Subcutaneous abdominal adipose tissue (tissue), 5 donors: ENCODE data around the gene RTBDN.

ENCODE experiments used
- H3K27ac ChIP-seq: one replicate; pipeline ENCODE4 v1.7.0; 2013; ENCODE audit warnings: low read depth, mild to moderate bottlenecking, inconsistent platforms, low read length, moderate library complexity
- H3K27me3 ChIP-seq, 5 donors: one replicate each; pipeline ENCODE4 v1.7.0; 2013; ENCODE audit warnings: low read length in 5 of 5, inconsistent platforms in 1 of 5; ENCODE audit not compliant: control insufficient read depth in 5 of 5, insufficient read depth in 4 of 5
- H3K36me3 ChIP-seq, 5 donors: one replicate each; pipeline ENCODE4 v1.7.0; 2013; ENCODE audit warnings: low read length in 5 of 5; ENCODE audit not compliant: control insufficient read depth in 5 of 5, insufficient read depth in 5 of 5
- H3K4me1 ChIP-seq, 5 donors: one replicate each; pipeline ENCODE4 v1.7.0; 2013; ENCODE audit warnings: low read length in 5 of 5, mild to moderate bottlenecking in 3 of 5, moderate library complexity in 1 of 5; ENCODE audit not compliant: control insufficient read depth in 5 of 5, insufficient read depth in 5 of 5
- H3K4me3 ChIP-seq, 5 donors: one replicate each; pipeline ENCODE4 v1.7.0; 2013; ENCODE audit warnings: low read length in 5 of 5, low read depth in 1 of 5
- H3K9ac ChIP-seq, 5 donors: one replicate each; pipeline ENCODE4 v1.7.0; 2013; ENCODE audit warnings: low read length in 5 of 5, mild to moderate bottlenecking in 4 of 5, moderate library complexity in 3 of 5
- H3K9me3 ChIP-seq, 5 donors: one replicate each; pipeline ENCODE4 v1.7.0; 2013; ENCODE audit warnings: low read length in 5 of 5; ENCODE audit not compliant: control insufficient read depth in 5 of 5
- donor health status: healthy.
- donor health status: healthy.
- donor health status: healthy.
- donor health status: healthy.
- donor health status: healthy.

Gene RTBDN

DNA sequence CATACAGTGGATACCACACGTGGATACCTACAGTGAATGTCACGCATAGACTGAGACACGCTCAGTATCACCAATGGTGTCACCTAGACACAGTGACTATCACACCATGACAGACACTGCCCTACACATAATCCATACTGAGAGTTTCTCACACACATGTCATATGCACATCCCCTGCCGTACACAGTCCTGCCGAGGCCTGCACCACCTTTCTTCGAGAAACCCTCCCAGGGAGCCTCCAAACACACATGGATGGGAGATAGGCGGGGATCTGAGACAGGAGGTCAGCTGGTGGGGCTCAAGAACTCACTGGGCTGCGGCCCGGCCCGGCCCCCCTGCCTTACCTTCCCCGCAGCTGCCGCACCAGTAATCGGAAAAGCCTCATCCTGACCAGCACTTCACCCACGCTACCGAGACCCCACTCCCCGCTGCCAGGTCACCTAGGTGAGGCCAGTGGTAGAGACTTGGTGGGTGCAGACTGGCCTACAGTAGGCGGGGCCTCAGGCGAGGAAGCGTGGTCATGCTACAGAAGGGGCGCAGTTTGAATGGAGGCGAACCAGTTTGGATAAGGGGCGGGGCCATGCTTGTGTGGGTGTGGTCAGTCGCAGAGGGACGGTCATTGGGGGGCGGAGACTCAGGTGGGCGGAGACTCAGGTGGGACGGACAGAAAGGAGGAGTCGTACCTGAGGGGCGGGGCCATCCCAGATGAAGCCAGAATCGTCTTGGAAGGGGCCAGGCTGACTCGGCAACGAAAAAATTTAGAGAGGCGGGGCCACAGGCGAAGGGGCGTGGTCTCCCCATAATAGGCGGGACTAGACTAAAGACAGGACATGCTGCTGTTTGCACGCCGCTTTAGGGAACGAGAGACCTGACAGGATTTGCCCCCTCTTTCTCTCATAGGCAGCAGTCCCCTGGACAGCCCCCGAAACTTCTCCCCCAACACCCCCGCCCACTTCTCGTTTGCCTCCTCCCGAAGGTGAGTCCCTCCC, 6.0 kb upstream of the RTBDN start:
- peak overlapping the region in 1 of 5 donors; percentile 20 for H3K4me3 ChIP-seq
- peaks cover 0 to 24% (median 16%) of the 10 kb centered on the region in 5 donors for H3K4me1 ChIP-seq
- H3K9me3 ChIP-seq: no peaks in the 10 kb centered on the region
- H3K27ac ChIP-seq: no peak overlapping the region
- peaks cover 31 to 79% (median 69%) of the 10 kb centered on the region in 5 donors for H3K27me3 ChIP-seq
- no peak overlapping the region for H3K9ac ChIP-seq
- H3K36me3 ChIP-seq: no peaks in the 10 kb centered on the region

DNA sequence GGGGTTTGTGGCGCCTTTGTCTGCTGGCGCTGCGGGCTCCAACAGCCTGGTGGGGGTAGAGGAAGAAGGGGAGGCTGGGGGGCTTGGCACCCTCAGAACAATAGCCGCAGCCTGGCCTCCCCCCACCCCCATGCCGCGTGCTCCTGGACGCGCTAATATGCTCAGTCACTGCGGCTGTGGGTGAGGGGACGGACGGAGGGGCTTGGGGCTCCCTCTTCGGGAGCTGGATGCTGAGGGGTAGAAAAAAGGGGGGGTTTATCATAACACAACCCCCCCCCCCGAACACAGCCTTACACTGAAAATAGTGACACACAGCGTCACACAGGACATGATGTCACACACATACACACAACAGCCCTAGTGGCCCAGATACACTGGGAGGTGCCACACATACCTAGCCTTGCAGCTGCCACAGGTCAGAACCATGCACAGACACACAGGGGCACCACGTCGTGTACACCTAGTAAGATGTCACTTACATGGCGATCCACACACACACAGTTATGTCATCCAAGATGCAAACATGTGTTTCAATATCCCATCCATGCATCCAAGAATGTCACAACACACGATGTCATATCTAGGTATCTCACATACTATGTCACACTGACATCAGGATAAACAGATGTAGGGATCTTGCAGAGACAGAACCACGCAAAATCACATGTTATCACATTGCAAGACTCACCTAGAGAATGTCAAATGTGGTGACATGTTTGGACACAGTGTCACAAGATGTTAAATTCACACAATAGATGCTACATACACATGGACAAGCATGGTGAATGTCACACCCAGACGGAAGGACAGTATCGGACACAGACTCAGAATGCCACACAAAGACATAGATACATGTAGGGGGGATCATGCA, 4.7 kb upstream of the RTBDN start:
- Histone ChIP-seq H3K4me3 (no peak overlapping the region), H3K9ac (no peak overlapping the region), H3K9me3 (no peaks in the 10 kb centered on the region), H3K36me3 (no peaks in the 10 kb centered on the region), H3K27me3 (peaks cover 37 to 87% (median 79%) of the 10 kb centered on the region in 5 donors), H3K4me1 (peaks cover 0 to 28% (median 19%) of the 10 kb centered on the region in 5 donors), H3K27ac (no peak overlapping the region)

DNA sequence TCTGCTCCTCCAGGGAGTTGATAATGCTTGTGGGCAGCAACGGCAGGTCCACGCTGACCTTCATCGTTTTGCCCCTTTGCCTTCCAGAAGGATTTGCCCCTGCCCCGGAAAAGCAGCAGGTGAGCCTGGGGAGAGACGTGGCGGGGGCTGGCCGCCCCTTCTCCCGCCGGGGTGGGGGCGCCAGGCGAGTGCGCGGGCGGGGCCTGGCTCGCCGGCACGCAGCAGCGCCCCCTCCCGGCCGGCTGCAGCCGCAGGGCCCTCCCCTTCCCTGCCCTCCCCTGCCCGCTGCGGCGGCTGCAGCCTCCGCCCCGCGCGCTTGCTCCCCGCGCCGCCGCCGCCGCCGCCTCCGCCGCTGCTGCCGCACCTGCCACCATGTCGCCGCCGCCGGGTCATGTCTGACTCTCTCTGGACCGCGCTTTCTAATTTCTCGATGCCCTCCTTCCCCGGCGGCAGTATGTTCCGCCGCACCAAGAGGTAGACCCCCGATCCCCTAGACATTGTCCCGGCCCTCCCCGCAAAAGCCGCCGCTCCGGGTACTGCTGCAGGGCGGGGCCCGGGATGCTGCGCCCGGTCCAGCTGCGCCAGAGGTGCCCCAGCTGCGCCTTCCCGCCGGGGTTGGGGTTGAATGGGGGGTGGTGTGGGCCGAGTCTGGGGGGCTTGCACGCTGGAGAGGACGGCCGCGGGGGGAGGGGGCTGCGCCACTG, 4.0 kb upstream of the RTBDN start, which contains the start of gene MAST1:
MAST1 (plus strand) TSS at position 334 of the 704 bp plus-strand sequence; CDS start at position 392, 58 bp downstream.
- Histone ChIP-seq H3K36me3 (no peaks in the 10 kb centered on the region), H3K27ac (no peak within 1 kb of the TSS), H3K9me3 (no peaks in the 10 kb centered on the region), H3K4me3 (peak within 1 kb of the TSS in 1 of 5 donors; percentile 42), H3K9ac (no peak within 1 kb of the TSS), H3K27me3 (peaks cover 38 to 85% (median 78%) of the 10 kb centered on the region in 5 donors), H3K4me1 (peaks cover 0 to 34% (median 23%) of the 10 kb centered on the region in 5 donors)

DNA sequence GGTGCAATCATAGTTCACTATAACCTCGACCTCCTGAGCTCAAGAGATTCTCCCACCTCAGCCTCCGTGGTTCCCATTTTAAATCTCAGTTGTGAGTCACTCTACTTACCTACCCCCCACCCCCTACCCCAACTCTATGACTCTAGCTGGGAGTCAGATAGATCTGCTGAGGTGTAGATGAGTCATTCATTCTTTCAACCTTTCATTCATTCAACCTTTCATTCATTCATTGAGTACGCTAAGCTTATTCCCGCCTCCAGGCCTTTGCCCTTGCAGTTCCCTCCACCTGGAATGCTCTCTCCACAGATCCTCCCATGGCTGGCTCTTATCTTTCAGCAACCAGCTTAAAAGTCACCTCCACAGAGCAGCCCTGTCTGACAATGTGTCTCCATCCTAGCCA, 2.8 kb upstream of the RTBDN start:
- peaks cover 0 to 42% (median 30%) of the 10 kb centered on the region in 5 donors for H3K4me1 ChIP-seq
- no peaks in the 10 kb centered on the region for H3K9me3 ChIP-seq
- H3K36me3 ChIP-seq: no peaks in the 10 kb centered on the region
- no peak overlapping the region for H3K4me3 ChIP-seq
- H3K27ac ChIP-seq: no peak overlapping the region
- no peak overlapping the region for H3K9ac ChIP-seq
- peaks cover 49 to 88% (median 79%) of the 10 kb centered on the region in 5 donors for H3K27me3 ChIP-seq

DNA sequence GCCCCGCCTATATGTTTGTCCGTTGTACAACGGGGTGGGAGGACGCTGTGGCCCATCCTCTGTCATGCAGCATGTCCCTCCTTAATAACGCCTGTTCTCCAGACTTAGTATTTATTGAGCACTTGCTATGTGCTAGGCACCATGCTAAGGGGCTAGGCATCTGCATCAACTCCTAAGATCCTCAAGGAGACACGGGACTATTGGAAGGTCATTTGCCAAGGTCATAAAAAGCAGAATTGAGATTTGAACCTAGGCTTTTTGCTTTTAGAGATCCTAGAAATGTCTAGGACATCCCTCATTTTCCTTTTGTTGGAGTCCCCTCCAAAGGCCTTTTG, 2.1 kb upstream of the RTBDN start:
- H3K9ac ChIP-seq: no peak overlapping the region
- H3K27ac ChIP-seq: no peak overlapping the region
- peaks cover 0 to 41% (median 30%) of the 10 kb centered on the region in 5 donors for H3K4me1 ChIP-seq
- no peaks in the 10 kb centered on the region for H3K9me3 ChIP-seq
- no peaks in the 10 kb centered on the region for H3K36me3 ChIP-seq
- no peak overlapping the region for H3K4me3 ChIP-seq
- peaks cover 49 to 88% (median 80%) of the 10 kb centered on the region in 5 donors for H3K27me3 ChIP-seq

DNA sequence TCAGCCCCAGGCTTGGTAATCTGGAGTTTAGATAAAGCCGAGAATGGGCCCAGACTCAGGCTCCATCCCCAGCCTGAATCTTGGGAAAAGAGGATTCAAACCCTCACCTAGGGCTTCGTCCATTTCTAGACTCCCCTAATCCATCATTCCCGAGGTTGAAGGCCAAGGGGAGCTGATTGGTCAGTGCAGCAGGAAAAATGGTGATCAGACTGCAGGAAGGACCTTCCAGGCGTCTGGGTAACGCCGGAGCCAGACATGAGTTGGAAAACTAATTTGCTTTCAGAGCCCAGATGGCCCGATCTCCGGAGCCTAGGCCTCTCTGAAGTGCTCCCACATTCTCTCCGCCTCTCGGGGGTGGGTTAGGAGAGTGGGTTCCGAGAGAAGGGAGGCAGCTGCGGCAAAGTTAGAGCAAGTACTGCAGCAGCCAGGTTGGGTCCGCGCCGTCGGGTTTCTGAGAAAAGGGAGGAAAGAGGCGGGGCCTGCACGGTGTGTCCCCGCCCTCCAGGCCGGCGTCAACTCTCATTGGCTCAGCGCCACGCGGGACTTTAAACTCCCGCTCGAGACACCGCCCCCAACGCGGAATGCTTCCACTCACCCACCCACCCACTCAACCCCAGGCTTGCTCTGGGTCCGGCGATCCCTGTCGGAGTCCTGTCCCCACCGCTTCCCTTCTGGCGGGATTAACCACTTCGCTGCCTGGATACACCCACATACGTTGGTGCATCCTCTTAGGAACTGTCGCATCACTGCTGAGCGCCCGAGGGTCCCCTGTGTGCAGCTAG, 788 bp upstream of the RTBDN start:
- Histone ChIP-seq H3K9me3 (no peaks in the 10 kb centered on the region), H3K4me3 (no peak overlapping the region), H3K27ac (no peak overlapping the region), H3K9ac (no peak overlapping the region), H3K27me3 (peaks cover 40 to 88% (median 81%) of the 10 kb centered on the region in 5 donors), H3K36me3 (no peaks in the 10 kb centered on the region), H3K4me1 (peaks cover 0 to 30% (median 20%) of the 10 kb centered on the region in 5 donors)

DNA sequence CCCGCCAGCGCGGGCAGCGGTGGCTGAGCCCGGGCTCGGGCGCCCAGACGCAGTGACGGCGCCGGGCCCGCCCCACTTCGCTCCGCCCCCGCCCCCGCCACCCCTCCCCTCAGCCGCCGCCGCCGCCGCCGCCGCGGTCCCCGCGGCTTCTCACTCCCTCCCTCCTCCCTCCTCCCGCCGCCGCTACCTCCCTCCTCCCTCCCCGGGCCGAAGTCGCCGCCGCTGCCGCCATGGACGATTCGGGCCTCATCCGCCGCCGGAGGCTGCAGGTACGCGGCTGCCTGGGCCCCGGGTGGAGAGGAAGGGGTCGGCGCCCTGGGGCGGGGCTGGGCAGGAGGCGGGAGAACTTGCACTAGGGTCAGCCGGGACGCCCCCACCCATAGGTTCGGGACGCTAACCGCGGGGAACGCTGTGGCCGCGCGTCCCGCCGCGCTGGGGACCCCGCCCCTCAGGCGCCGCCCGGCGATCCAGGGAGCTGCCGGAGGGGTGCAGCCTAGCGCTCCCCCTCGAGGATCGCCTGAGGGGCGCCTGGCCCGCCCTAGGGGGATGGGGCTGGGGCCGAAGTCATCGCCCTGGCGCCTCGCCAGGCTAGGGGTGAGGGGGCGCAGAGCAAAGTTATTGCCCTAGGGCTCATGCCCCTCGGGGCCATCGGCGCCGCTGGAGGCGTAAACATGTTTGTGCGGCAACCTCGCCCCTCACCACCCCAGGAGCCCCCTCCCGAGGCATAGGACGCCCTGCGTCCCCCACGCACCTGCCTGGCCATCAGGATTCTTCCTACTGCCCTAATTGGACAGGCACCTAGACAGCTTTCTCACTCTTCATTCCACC, 427 bp downstream of the RTBDN start:
- Histone ChIP-seq H3K9ac (no peak overlapping the region), H3K4me1 (peaks cover 0 to 28% (median 20%) of the 10 kb centered on the region in 5 donors), H3K27ac (no peak overlapping the region), H3K4me3 (peak overlapping the region in 1 of 5 donors; percentile 39), H3K27me3 (peaks cover 44 to 86% (median 79%) of the 10 kb centered on the region in 5 donors), H3K9me3 (no peaks in the 10 kb centered on the region), H3K36me3 (no peaks in the 10 kb centered on the region)

DNA sequence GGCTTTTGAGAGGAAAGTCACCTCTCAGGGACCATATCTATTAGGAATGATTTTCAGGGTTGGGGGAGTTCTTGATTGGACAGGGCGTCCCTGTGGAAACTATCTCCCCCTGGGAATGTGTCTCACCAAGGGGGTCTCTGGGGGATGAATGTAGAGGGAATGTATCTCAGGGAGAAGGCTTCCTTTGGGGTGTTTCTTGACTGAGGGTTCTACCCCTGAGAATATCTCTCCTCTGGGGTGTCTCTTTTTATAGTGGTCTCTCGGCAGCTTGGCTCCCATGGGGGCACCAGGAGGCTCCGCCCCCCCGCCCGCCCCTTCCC, 1.0 kb downstream of the RTBDN start:
- H3K4me3 ChIP-seq: no peak overlapping the region
- H3K9me3 ChIP-seq: no peaks in the 10 kb centered on the region
- H3K4me1 ChIP-seq: peaks cover 0 to 26% (median 21%) of the 10 kb centered on the region in 5 donors
- no peak overlapping the region for H3K27ac ChIP-seq
- H3K9ac ChIP-seq: no peak overlapping the region
- H3K27me3 ChIP-seq: peaks cover 44 to 81% (median 76%) of the 10 kb centered on the region in 5 donors
- no peaks in the 10 kb centered on the region for H3K36me3 ChIP-seq
